ENCODE measurements around the gene ZC2HC1C. TPM values are rescaled to one million over a fixed set of nuclear protein-coding genes. Genes with fewer than 3 reads are reported as not detected.

Gene ZC2HC1C
- total and polyA plus RNA-seq, 2 experiments from 2014 or later = 0.90 to 2.8 TPM

DNA sequence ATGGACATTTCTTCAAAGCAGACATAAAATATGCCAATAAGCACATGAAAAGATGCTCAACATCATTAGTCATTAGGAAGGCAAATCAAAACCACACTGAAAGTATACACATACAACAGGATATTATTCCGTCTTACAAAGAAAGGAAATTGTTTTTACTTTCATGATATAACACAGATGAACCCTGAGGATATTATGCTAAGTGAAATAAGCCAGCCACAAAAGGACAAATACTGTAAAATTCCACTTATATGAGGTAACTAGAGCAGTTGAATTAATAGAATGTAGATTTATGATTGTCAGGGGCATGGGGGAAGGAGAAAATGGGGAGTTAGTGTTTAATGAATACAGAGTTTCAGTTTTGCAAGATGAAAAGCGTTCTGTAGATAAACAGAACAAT, 9.8 kb upstream of the ZC2HC1C start:
- no peaks in the 10 kb centered on the region for H3K9me2 ChIP-seq (ENCODE audit: insufficient read depth)
- peaks cover 9% of the 10 kb centered on the region; the same call in 1 of the 2 replicates for H3K4me1 ChIP-seq (ENCODE audit: insufficient read depth)
- H3K79me2 ChIP-seq (replicated peaks; ENCODE audit: insufficient read depth) = peaks cover 32% of the 10 kb centered on the region
- ATAC-seq (no peak), DNase-seq (ENCODE audit: low spot score) (no peak)
- H4K20me1 ChIP-seq (replicated peaks; ENCODE audit: insufficient read depth) = no peaks in the 10 kb centered on the region; the same call in 1 of the 2 replicates
- H3K4me3 ChIP-seq = no peak overlapping the region
- H3K36me3 Mint-ChIP-seq (ENCODE audit: low read depth) = peaks cover 30% of the 10 kb centered on the region
- H3K27me3 ChIP-seq (ENCODE audit: insufficient read depth) = no peaks in the 10 kb centered on the region
- peaks cover 4% of the 10 kb centered on the region; the same call in 2 of the 3 replicates for H3K4me1 Mint-ChIP-seq
- H3K27me3 Mint-ChIP-seq (ENCODE audit: insufficient read depth, low read depth, poor library complexity) = peaks cover 4% of the 10 kb centered on the region
- peaks cover 8% of the 10 kb centered on the region; the same call in 1 of the 2 replicates for H3K36me3 ChIP-seq (ENCODE audit: insufficient read depth)
- H2AFZ ChIP-seq = no peak overlapping the region
- H3K27ac ChIP-seq (ENCODE audit: low read depth) = no peak overlapping the region
- no peak overlapping the region for H3K4me3 Mint-ChIP-seq
- H3K9me3 Mint-ChIP-seq = peaks cover 8% of the 10 kb centered on the region; the same call in 2 of the 3 replicates
- TF ChIP-seq, protein P1, sequence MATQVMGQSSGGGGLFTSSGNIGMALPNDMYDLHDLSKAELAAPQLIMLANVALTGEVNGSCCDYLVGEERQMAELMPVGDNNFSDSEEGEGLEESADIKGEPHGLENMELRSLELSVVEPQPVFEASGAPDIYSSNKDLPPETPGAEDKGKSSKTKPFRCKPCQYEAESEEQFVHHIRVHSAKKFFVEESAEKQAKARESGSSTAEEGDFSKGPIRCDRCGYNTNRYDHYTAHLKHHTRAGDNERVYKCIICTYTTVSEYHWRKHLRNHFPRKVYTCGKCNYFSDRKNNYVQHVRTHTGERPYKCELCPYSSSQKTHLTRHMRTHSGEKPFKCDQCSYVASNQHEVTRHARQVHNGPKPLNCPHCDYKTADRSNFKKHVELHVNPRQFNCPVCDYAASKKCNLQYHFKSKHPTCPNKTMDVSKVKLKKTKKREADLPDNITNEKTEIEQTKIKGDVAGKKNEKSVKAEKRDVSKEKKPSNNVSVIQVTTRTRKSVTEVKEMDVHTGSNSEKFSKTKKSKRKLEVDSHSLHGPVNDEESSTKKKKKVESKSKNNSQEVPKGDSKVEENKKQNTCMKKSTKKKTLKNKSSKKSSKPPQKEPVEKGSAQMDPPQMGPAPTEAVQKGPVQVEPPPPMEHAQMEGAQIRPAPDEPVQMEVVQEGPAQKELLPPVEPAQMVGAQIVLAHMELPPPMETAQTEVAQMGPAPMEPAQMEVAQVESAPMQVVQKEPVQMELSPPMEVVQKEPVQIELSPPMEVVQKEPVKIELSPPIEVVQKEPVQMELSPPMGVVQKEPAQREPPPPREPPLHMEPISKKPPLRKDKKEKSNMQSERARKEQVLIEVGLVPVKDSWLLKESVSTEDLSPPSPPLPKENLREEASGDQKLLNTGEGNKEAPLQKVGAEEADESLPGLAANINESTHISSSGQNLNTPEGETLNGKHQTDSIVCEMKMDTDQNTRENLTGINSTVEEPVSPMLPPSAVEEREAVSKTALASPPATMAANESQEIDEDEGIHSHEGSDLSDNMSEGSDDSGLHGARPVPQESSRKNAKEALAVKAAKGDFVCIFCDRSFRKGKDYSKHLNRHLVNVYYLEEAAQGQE (IDR thresholded peaks at IDR 0.05; ENCODE audit: unreplicated experiment) = no peak
- no peak for TF ChIP-seq EZH2phosphoT487 (IDR thresholded peaks at IDR 0.05; ENCODE audit: unreplicated experiment)
- TF ChIP-seq, protein P2, sequence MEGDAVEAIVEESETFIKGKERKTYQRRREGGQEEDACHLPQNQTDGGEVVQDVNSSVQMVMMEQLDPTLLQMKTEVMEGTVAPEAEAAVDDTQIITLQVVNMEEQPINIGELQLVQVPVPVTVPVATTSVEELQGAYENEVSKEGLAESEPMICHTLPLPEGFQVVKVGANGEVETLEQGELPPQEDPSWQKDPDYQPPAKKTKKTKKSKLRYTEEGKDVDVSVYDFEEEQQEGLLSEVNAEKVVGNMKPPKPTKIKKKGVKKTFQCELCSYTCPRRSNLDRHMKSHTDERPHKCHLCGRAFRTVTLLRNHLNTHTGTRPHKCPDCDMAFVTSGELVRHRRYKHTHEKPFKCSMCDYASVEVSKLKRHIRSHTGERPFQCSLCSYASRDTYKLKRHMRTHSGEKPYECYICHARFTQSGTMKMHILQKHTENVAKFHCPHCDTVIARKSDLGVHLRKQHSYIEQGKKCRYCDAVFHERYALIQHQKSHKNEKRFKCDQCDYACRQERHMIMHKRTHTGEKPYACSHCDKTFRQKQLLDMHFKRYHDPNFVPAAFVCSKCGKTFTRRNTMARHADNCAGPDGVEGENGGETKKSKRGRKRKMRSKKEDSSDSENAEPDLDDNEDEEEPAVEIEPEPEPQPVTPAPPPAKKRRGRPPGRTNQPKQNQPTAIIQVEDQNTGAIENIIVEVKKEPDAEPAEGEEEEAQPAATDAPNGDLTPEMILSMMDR (conservative IDR thresholded peaks at IDR 0.05; ENCODE audit: low read depth in 2 of 2) = no peak
- no peak for TF ChIP-seq ZNF331 (CRISPR knock-in tag; IDR thresholded peaks at IDR 0.05; ENCODE audit: low read depth)
- no peak for TF ChIP-seq JUNB (IDR thresholded peaks at IDR 0.05; ENCODE audit: unreplicated experiment)
- no peak for TF ChIP-seq EZH2 (IDR thresholded peaks at IDR 0.05; ENCODE audit: low read depth, unreplicated experiment)
- no peaks in the 10 kb centered on the region for H3F3A ChIP-seq (replicated peaks; ENCODE audit: low read depth)
- H3K27ac Mint-ChIP-seq = no peak overlapping the region
- no peak overlapping the region for H3K4me2 ChIP-seq

DNA sequence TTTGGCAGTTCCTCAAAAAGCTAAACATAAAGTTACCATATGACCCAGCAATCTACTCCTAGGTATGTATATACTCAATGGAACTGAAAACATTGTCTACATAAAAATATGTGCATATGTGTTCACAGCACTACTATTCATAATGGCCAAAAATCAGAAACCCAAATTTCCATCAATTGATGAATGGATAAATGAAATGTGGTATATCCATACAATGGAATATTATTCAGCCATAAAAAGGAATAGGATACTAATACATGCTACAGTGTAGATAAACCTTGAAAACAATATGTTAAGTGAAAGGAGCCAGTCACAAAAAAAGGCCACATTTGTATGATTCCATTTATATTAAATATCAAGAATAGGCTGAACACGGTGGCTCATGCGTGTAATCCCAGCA, 9.0 kb upstream of the ZC2HC1C start:
- Mint-ChIP-seq H3K36me3 (ENCODE audit: low read depth) (peaks cover 30% of the 10 kb centered on the region), H3K4me3 (no peak overlapping the region), H3K27ac (no peak overlapping the region), H3K4me1 (peaks cover 4% of the 10 kb centered on the region; the same call in 2 of the 3 replicates), H3K9me3 (peaks cover 8% of the 10 kb centered on the region; the same call in 2 of the 3 replicates), H3K27me3 (ENCODE audit: insufficient read depth, low read depth, poor library complexity) (peaks cover 4% of the 10 kb centered on the region)
- Histone ChIP-seq H3K4me3 (no peak overlapping the region), H3K27me3 (ENCODE audit: insufficient read depth) (no peaks in the 10 kb centered on the region), H3K4me2 (no peak overlapping the region), H3K27ac (ENCODE audit: low read depth) (no peak overlapping the region), H3F3A (replicated peaks; ENCODE audit: low read depth) (no peaks in the 10 kb centered on the region), H2AFZ (no peak overlapping the region), H4K20me1 (replicated peaks; ENCODE audit: insufficient read depth) (no peaks in the 10 kb centered on the region; the same call in 1 of the 2 replicates), H3K4me1 (ENCODE audit: insufficient read depth) (peaks cover 9% of the 10 kb centered on the region; the same call in 1 of the 2 replicates), H3K79me2 (replicated peaks; ENCODE audit: insufficient read depth) (peaks cover 31% of the 10 kb centered on the region), H3K9me2 (ENCODE audit: insufficient read depth) (no peaks in the 10 kb centered on the region), H3K36me3 (ENCODE audit: insufficient read depth) (peaks cover 8% of the 10 kb centered on the region; the same call in 1 of the 2 replicates)
- no peak for ATAC-seq
- no peak for DNase-seq (ENCODE audit: low spot score)
- TF ChIP-seq EZH2 (IDR thresholded peaks at IDR 0.05; ENCODE audit: low read depth, unreplicated experiment) (no peak), STAT1 (IDR thresholded peaks at IDR 0.05; ENCODE audit: unreplicated experiment) (no peak), JUNB (IDR thresholded peaks at IDR 0.05; ENCODE audit: unreplicated experiment) (no peak), POLR2AphosphoS5 (IDR thresholded peaks at IDR 0.05; ENCODE audit: low read depth) (no peak)
- TF ChIP-seq, protein P3, sequence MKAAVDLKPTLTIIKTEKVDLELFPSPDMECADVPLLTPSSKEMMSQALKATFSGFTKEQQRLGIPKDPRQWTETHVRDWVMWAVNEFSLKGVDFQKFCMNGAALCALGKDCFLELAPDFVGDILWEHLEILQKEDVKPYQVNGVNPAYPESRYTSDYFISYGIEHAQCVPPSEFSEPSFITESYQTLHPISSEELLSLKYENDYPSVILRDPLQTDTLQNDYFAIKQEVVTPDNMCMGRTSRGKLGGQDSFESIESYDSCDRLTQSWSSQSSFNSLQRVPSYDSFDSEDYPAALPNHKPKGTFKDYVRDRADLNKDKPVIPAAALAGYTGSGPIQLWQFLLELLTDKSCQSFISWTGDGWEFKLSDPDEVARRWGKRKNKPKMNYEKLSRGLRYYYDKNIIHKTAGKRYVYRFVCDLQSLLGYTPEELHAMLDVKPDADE (IDR thresholded peaks at IDR 0.05) = no peak
- TF ChIP-seq, protein P2 (conservative IDR thresholded peaks at IDR 0.05; ENCODE audit: low read depth in 2 of 2) = no peak
